ENCODE data around the gene IQCE.

- no peak for TF ChIP-seq CTCF (conservative IDR thresholded peaks at IDR 0.05)
- no peak for TF ChIP-seq EZH2 (IDR thresholded peaks at IDR 0.05; ENCODE audit: low read depth)
These were observed 38.5 kb upstream of the IQCE start for GRCh38 chr7:2520131-2520760.

All from PC-9 (cell line).